ENCODE data around the gene CMC4.

The CMC4 gene

GRCh38 chrX:155052738-155053498 is 18.0 kb downstream of the CMC4 start:
- Histone ChIP-seq H3K36me3 (ENCODE audit: insufficient read depth, low read length) (peaks cover 4% of the 10 kb centered on the region; the same call in 1 of the 2 replicates), H3K4me1 (ENCODE audit: insufficient read depth, low read length) (no peaks in the 10 kb centered on the region), H3K9me3 (ENCODE audit: insufficient read depth, low read depth, low read length) (no peaks in the 10 kb centered on the region), H3K27me3 (ENCODE audit: insufficient read depth, low read length) (no peaks in the 10 kb centered on the region), H3K27ac (ENCODE audit: low read depth, low read length) (no peak overlapping the region), H3K9ac (ENCODE audit: low read depth, low read length) (no peak overlapping the region), H3K4me3 (ENCODE audit: low read length) (no peak overlapping the region)
- WGBS: 93% methylated on average over 5 of the region's 5 CpGs

GRCh38 chrX:155048977-155049619 is 21.8 kb downstream of the CMC4 start:
- Histone ChIP-seq H3K4me3 (ENCODE audit: low read length) (no peak overlapping the region), H3K27me3 (ENCODE audit: insufficient read depth, low read length) (no peaks in the 10 kb centered on the region), H3K9me3 (ENCODE audit: insufficient read depth, low read depth, low read length) (no peaks in the 10 kb centered on the region), H3K36me3 (ENCODE audit: insufficient read depth, low read length) (peaks cover 4% of the 10 kb centered on the region; the same call in 1 of the 2 replicates), H3K9ac (ENCODE audit: low read depth, low read length) (no peak overlapping the region), H3K27ac (ENCODE audit: low read depth, low read length) (no peak overlapping the region), H3K4me1 (ENCODE audit: insufficient read depth, low read length) (no peaks in the 10 kb centered on the region)
- WGBS: 16% methylated on average over 6 of the region's 9 CpGs

- Histone ChIP-seq H3K9ac (ENCODE audit: low read depth, low read length) (no peak overlapping the region), H3K36me3 (ENCODE audit: insufficient read depth, low read length) (peaks cover 4% of the 10 kb centered on the region; the same call in 1 of the 2 replicates), H3K27me3 (ENCODE audit: insufficient read depth, low read length) (no peaks in the 10 kb centered on the region), H3K4me3 (ENCODE audit: low read length) (no peak overlapping the region), H3K4me1 (ENCODE audit: insufficient read depth, low read length) (no peaks in the 10 kb centered on the region), H3K9me3 (ENCODE audit: insufficient read depth, low read depth, low read length) (no peaks in the 10 kb centered on the region), H3K27ac (ENCODE audit: low read depth, low read length) (no peak overlapping the region)
- 81% methylated on average over 4 of the region's 5 CpGs for WGBS
Observed at GRCh38 chrX:155046811-155047528, 24.0 kb downstream of the CMC4 start.

- Histone ChIP-seq H3K27me3 (ENCODE audit: insufficient read depth, low read length) (no peaks in the 10 kb centered on the region), H3K36me3 (ENCODE audit: insufficient read depth, low read length) (no peaks in the 10 kb centered on the region), H3K27ac (ENCODE audit: low read depth, low read length) (no peak overlapping the region), H3K4me1 (ENCODE audit: insufficient read depth, low read length) (no peaks in the 10 kb centered on the region), H3K9me3 (ENCODE audit: insufficient read depth, low read depth, low read length) (no peaks in the 10 kb centered on the region), H3K9ac (ENCODE audit: low read depth, low read length) (no peak overlapping the region), H3K4me3 (ENCODE audit: low read length) (no peak overlapping the region)
- whole genome bisulfite sequencing: 97% methylated on average over 5 of the region's 6 CpGs
Observed at GRCh38 chrX:155046129-155046810, 24.7 kb downstream of the CMC4 start.

- H3K4me1 ChIP-seq (ENCODE audit: insufficient read depth, low read length): no peaks in the 10 kb centered on the region
- no peaks in the 10 kb centered on the region for H3K27me3 ChIP-seq (ENCODE audit: insufficient read depth, low read length)
- H3K27ac ChIP-seq (ENCODE audit: low read depth, low read length): no peak overlapping the region
- no CpG with 5 or more reads among the region's 4 CpGs for WGBS
- peaks cover 22% of the 10 kb centered on the region for H3K36me3 ChIP-seq (ENCODE audit: insufficient read depth, low read length)
- no peak overlapping the region for H3K4me3 ChIP-seq (ENCODE audit: low read length)
- no peak overlapping the region for H3K9ac ChIP-seq (ENCODE audit: low read depth, low read length)
- peaks cover 10% of the 10 kb centered on the region; the same call in 1 of the 2 replicates for H3K9me3 ChIP-seq (ENCODE audit: insufficient read depth, low read depth, low read length)
Observed at GRCh38 chrX:155035688-155036087, 35.2 kb downstream of the CMC4 start.

- peaks cover 22% of the 10 kb centered on the region for H3K36me3 ChIP-seq (ENCODE audit: insufficient read depth, low read length)
- no peak overlapping the region for H3K27ac ChIP-seq (ENCODE audit: low read depth, low read length)
- no peaks in the 10 kb centered on the region for H3K27me3 ChIP-seq (ENCODE audit: insufficient read depth, low read length)
- H3K4me3 ChIP-seq (ENCODE audit: low read length): no peak overlapping the region
- peaks cover 5% of the 10 kb centered on the region; the same call in 1 of the 2 replicates for H3K4me1 ChIP-seq (ENCODE audit: insufficient read depth, low read length)
- WGBS: 99% methylated on average over 4 of the region's 5 CpGs
- H3K9ac ChIP-seq (ENCODE audit: low read depth, low read length): no peak overlapping the region
- peaks cover 10% of the 10 kb centered on the region; the same call in 1 of the 2 replicates for H3K9me3 ChIP-seq (ENCODE audit: insufficient read depth, low read depth, low read length)
Observed at GRCh38 chrX:155031657-155032056, 39.3 kb downstream of the CMC4 start.

DNA sequence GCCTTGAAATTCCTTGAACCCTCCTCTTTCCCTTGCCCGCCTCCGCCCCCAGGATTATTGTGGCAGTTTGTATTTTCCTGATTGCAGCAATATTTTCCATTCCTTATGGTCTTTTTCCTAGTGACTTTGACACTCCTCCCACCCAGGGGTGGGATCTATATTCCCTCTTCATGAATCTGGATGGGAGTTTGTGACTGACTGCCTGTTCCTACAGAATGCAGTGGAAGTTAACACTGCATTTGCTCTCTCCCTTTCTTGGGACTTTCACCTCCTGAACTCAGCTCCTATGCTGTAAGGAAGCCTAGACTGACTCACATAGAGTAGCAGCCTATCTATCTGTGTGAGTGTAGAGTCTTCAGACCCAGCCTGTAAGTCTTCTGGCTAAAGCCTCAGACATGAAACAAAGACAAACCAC is 42.1 kb downstream of the CMC4 start:
- WGBS: no CpG with 5 or more reads among the region's 2 CpGs
- Histone ChIP-seq H3K4me3 (ENCODE audit: low read length) (no peak overlapping the region), H3K27ac (ENCODE audit: low read depth, low read length) (no peak overlapping the region), H3K9me3 (ENCODE audit: insufficient read depth, low read depth, low read length) (no peaks in the 10 kb centered on the region), H3K27me3 (ENCODE audit: insufficient read depth, low read length) (no peaks in the 10 kb centered on the region), H3K4me1 (ENCODE audit: insufficient read depth, low read length) (peaks cover 5% of the 10 kb centered on the region; the same call in 1 of the 2 replicates), H3K36me3 (ENCODE audit: insufficient read depth, low read length) (peaks cover 5% of the 10 kb centered on the region), H3K9ac (ENCODE audit: low read depth, low read length) (no peak overlapping the region)

DNA sequence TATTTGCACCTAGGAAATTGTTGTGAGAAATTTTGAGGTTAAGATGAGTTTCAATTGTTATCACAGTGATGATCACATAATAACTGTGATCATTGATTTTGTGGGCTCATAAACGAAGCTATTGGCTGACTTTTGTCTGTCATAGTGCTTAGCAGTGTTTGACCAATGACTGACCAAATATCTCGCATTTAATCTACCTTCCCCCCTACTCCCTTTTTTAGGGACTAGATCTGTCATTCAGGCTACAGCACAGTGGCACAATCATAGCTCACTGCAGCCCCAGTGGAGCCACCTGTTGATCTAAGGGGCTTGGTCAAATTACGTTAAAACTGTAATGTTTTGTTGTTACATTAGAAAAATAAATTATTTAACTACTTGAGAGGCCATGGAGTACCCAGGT is 42.8 kb downstream of the CMC4 start:
- Histone ChIP-seq H3K27ac (ENCODE audit: low read depth, low read length) (no peak overlapping the region), H3K36me3 (ENCODE audit: insufficient read depth, low read length) (no peaks in the 10 kb centered on the region), H3K9ac (ENCODE audit: low read depth, low read length) (no peak overlapping the region), H3K27me3 (ENCODE audit: insufficient read depth, low read length) (no peaks in the 10 kb centered on the region), H3K4me3 (ENCODE audit: low read length) (peak overlapping the region; percentile 70), H3K4me1 (ENCODE audit: insufficient read depth, low read length) (peaks cover 5% of the 10 kb centered on the region; the same call in 1 of the 2 replicates), H3K9me3 (ENCODE audit: insufficient read depth, low read depth, low read length) (no peaks in the 10 kb centered on the region)
- 60% methylated on average over 2 of the region's 3 CpGs for WGBS

DNA sequence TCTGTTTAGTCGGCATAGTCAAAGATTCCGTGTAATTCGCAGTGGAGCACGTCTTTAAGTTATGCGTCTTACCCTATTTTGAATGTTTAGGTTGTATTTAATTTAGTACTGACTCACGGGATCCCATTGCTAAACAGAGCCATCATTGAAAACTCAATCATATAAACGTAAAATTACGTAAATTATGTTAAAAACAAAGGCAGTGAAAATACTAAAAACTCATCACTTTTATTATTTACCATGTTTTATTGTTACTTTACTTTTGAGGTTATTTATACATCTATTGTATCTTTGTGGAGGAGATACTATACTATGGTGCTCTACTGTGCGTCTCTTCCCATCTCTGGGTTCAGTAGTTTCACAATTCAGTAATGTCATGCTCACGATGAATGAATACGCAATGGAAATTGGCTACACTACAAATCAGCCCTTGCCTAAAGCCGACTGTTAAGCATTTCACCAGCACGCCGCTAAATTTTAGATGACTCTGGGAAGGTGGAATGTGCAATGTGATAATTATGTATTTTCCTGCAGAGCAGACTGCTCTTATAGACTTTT is 43.3 kb downstream of the CMC4 start:
- Histone ChIP-seq H3K9me3 (ENCODE audit: insufficient read depth, low read depth, low read length) (no peaks in the 10 kb centered on the region), H3K36me3 (ENCODE audit: insufficient read depth, low read length) (no peaks in the 10 kb centered on the region), H3K27ac (ENCODE audit: low read depth, low read length) (peak overlapping the region; percentile 95), H3K9ac (ENCODE audit: low read depth, low read length) (peak overlapping the region; percentile 98), H3K4me3 (ENCODE audit: low read length) (peak overlapping the region; percentile 70), H3K4me1 (ENCODE audit: insufficient read depth, low read length) (peaks cover 5% of the 10 kb centered on the region; the same call in 1 of the 2 replicates), H3K27me3 (ENCODE audit: insufficient read depth, low read length) (no peaks in the 10 kb centered on the region)
- WGBS: 8% methylated on average over 8 of the region's 14 CpGs

GRCh38 chrX:155026727-155027508 is 44.0 kb downstream of the CMC4 start, which contains the start of gene FUNDC2:
FUNDC2 (plus strand) TSS chrX:155026844; CDS start chrX:155026939, 95 bp downstream.
- peak within 1 kb of the TSS; percentile 70 for H3K4me3 ChIP-seq (ENCODE audit: low read length)
- no peaks in the 10 kb centered on the region for H3K27me3 ChIP-seq (ENCODE audit: insufficient read depth, low read length)
- no peaks in the 10 kb centered on the region for H3K9me3 ChIP-seq (ENCODE audit: insufficient read depth, low read depth, low read length)
- peak within 1 kb of the TSS; percentile 95 for H3K27ac ChIP-seq (ENCODE audit: low read depth, low read length)
- H3K9ac ChIP-seq (ENCODE audit: low read depth, low read length): peak within 1 kb of the TSS; percentile 98
- H3K36me3 ChIP-seq (ENCODE audit: insufficient read depth, low read length): no peaks in the 10 kb centered on the region
- H3K4me1 ChIP-seq (ENCODE audit: insufficient read depth, low read length): peaks cover 5% of the 10 kb centered on the region; the same call in 1 of the 2 replicates
- WGBS: under 1% methylated on average over 81 of the region's 82 CpGs
